Measurements from ENCODE around the gene SPATA1. TPM values are rescaled to one million over a fixed set of nuclear protein-coding genes. Genes with fewer than 3 reads are reported as not detected.

The SPATA1 gene
- total RNA-seq, 1 experiment from 2014 or later, result 0.85 TPM

- Mint-ChIP-seq H3K4me3 (no peak overlapping the region), H3K27ac (no peak overlapping the region), H3K4me1 (no peaks in the 10 kb centered on the region), H3K36me3 (no peaks in the 10 kb centered on the region), H3K27me3 (ENCODE audit: low read depth) (no peaks in the 10 kb centered on the region), H3K9me3 (no peaks in the 10 kb centered on the region)
- ChIA-PET CTCF (no interaction called here), POLR2A (no interaction called here)
- ATAC-seq (no peak), DNase-seq (ENCODE audit: low spot score) (no peak)
- TF ChIP-seq MXD4 (CRISPR knock-in tag; IDR thresholded peaks at IDR 0.05; ENCODE audit: borderline replicate concordance) (no peak), ATF3 (CRISPR knock-in tag; conservative IDR thresholded peaks at IDR 0.05) (no peak), ESRRA (CRISPR knock-in tag; IDR thresholded peaks at IDR 0.05; ENCODE audit: borderline replicate concordance) (no peak), AR (CRISPR knock-in tag; IDR thresholded peaks at IDR 0.05) (no peak), CBFB (CRISPR knock-in tag; IDR thresholded peaks at IDR 0.05; ENCODE audit: low read depth) (no peak), SMAD4 (CRISPR knock-in tag; IDR thresholded peaks at IDR 0.05) (no peak), CDX4 (CRISPR knock-in tag; IDR thresholded peaks at IDR 0.05; ENCODE audit: borderline replicate concordance) (no peak), IRF1 (CRISPR knock-in tag; IDR thresholded peaks at IDR 0.05) (no peak), JUN (CRISPR knock-in tag; IDR thresholded peaks at IDR 0.05) (no peak), GABPB1 (CRISPR knock-in tag; IDR thresholded peaks at IDR 0.05) (no peak), SP1 (CRISPR knock-in tag; conservative IDR thresholded peaks at IDR 0.05) (no peak), KAT7 (CRISPR knock-in tag; IDR thresholded peaks at IDR 0.05; ENCODE audit: borderline replicate concordance) (no peak)
- TF ChIP-seq, protein P1, sequence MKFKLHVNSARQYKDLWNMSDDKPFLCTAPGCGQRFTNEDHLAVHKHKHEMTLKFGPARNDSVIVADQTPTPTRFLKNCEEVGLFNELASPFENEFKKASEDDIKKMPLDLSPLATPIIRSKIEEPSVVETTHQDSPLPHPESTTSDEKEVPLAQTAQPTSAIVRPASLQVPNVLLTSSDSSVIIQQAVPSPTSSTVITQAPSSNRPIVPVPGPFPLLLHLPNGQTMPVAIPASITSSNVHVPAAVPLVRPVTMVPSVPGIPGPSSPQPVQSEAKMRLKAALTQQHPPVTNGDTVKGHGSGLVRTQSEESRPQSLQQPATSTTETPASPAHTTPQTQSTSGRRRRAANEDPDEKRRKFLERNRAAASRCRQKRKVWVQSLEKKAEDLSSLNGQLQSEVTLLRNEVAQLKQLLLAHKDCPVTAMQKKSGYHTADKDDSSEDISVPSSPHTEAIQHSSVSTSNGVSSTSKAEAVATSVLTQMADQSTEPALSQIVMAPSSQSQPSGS (CRISPR knock-in tag; IDR thresholded peaks at IDR 0.05; ENCODE audit: borderline replicate concordance, low read depth), result no peak
Observed at GRCh38 chr1:84550826-84551225, 44.6 kb downstream of the SPATA1 start.

GRCh38 chr1:84569216-84569615 lies 63.0 kb downstream of the SPATA1 start:
- Mint-ChIP-seq H3K4me1 (peaks cover 33% of the 10 kb centered on the region), H3K9me3 (no peaks in the 10 kb centered on the region; the same call in 1 of the 2 replicates), H3K4me3 (no peak overlapping the region), H3K27ac (no peak overlapping the region), H3K27me3 (ENCODE audit: low read depth) (no peaks in the 10 kb centered on the region), H3K36me3 (peaks cover 25% of the 10 kb centered on the region)
- ChIA-PET CTCF (no interaction called here), POLR2A (no interaction called here)
- no peak for ATAC-seq
- DNase-seq (ENCODE audit: low spot score), result no peak
- TF ChIP-seq ZNF317 (CRISPR knock-in tag; IDR thresholded peaks at IDR 0.05; ENCODE audit: borderline replicate concordance, low read depth) (no peak), ZNF396 (CRISPR knock-in tag; IDR thresholded peaks at IDR 0.05; ENCODE audit: borderline replicate concordance) (no peak), TP53 (CRISPR knock-in tag; IDR thresholded peaks at IDR 0.05) (no peak), RELA (CRISPR knock-in tag; IDR thresholded peaks at IDR 0.05; ENCODE audit: borderline replicate concordance) (no peak), SOX15 (CRISPR knock-in tag; IDR thresholded peaks at IDR 0.05) (no peak), ZNF219 (CRISPR knock-in tag; IDR thresholded peaks at IDR 0.05; ENCODE audit: borderline replicate concordance) (no peak), CBFB (CRISPR knock-in tag; IDR thresholded peaks at IDR 0.05; ENCODE audit: low read depth) (no peak), ESRRA (CRISPR knock-in tag; IDR thresholded peaks at IDR 0.05; ENCODE audit: borderline replicate concordance) (no peak), PRRX2 (CRISPR knock-in tag; IDR thresholded peaks at IDR 0.05) (no peak), MYBL2 (CRISPR knock-in tag; IDR thresholded peaks at IDR 0.05) (no peak)
- TF ChIP-seq, protein P2, sequence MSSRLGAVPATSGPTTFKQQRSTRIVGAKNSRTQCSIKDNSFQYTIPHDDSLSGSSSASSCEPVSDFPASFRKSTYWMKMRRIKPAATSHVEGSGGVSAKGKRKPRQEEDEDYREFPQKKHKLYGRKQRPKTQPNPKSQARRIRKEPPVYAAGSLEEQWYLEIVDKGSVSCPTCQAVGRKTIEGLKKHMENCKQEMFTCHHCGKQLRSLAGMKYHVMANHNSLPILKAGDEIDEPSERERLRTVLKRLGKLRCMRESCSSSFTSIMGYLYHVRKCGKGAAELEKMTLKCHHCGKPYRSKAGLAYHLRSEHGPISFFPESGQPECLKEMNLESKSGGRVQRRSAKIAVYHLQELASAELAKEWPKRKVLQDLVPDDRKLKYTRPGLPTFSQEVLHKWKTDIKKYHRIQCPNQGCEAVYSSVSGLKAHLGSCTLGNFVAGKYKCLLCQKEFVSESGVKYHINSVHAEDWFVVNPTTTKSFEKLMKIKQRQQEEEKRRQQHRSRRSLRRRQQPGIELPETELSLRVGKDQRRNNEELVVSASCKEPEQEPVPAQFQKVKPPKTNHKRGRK (CRISPR knock-in tag; IDR thresholded peaks at IDR 0.05; ENCODE audit: borderline replicate concordance), result no peak
- TF ChIP-seq, protein P3, sequence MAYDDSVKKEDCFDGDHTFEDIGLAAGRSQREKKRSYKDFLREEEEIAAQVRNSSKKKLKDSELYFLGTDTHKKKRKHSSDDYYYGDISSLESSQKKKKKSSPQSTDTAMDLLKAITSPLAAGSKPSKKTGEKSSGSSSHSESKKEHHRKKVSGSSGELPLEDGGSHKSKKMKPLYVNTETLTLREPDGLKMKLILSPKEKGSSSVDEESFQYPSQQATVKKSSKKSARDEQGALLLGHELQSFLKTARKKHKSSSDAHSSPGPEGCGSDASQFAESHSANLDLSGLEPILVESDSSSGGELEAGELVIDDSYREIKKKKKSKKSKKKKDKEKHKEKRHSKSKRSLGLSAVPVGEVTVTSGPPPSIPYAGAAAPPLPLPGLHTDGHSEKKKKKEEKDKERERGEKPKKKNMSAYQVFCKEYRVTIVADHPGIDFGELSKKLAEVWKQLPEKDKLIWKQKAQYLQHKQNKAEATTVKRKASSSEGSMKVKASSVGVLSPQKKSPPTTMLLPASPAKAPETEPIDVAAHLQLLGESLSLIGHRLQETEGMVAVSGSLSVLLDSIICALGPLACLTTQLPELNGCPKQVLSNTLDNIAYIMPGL (CRISPR knock-in tag; IDR thresholded peaks at IDR 0.05), result no peak
- TF ChIP-seq, protein P4, sequence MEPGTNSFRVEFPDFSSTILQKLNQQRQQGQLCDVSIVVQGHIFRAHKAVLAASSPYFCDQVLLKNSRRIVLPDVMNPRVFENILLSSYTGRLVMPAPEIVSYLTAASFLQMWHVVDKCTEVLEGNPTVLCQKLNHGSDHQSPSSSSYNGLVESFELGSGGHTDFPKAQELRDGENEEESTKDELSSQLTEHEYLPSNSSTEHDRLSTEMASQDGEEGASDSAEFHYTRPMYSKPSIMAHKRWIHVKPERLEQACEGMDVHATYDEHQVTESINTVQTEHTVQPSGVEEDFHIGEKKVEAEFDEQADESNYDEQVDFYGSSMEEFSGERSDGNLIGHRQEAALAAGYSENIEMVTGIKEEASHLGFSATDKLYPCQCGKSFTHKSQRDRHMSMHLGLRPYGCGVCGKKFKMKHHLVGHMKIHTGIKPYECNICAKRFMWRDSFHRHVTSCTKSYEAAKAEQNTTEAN (CRISPR knock-in tag; IDR thresholded peaks at IDR 0.05), result no peak
